H7 (cell line): Measurements from ENCODE around the gene POLD4. TPM values are rescaled to one million over a fixed set of nuclear protein-coding genes. Genes with fewer than 3 reads are reported as not detected.

Experiments
- DNase-seq: peaks from one replicate; pipeline ENCODE4 v3.0.0; 2012
- H3K27me3 ChIP-seq: 2 replicates; pipeline ENCODE4 v1.6.0; 2011; ENCODE audit warnings: mild to moderate bottlenecking, low read length; ENCODE audit not compliant: control insufficient read depth, insufficient read depth
- H3K36me3 ChIP-seq: replicated peaks from 2 replicates; pipeline ENCODE4 v1.5.1; 2011; ENCODE audit warnings: low read length; ENCODE audit not compliant: control insufficient read depth, insufficient read depth
- H3K4me3 ChIP-seq: 2 replicates; pipeline ENCODE4 v1.5.1; 2011; ENCODE audit warnings: low read depth, mild to moderate bottlenecking, control low read depth, low read length, moderate library complexity; ENCODE audit not compliant: insufficient read depth
- total RNA-seq: library from RNA; depleted of rRNA; stranded (reverse); fragments of >200 nt; shearing (Covaris generic); gene quantifications from 2 replicates; pipeline ENCODE4 v1.2.3, GENCODE V29; 2014

POLD4 gene
- total RNA-seq, 1 experiment from 2014 or later = 49.8 TPM

DNA sequence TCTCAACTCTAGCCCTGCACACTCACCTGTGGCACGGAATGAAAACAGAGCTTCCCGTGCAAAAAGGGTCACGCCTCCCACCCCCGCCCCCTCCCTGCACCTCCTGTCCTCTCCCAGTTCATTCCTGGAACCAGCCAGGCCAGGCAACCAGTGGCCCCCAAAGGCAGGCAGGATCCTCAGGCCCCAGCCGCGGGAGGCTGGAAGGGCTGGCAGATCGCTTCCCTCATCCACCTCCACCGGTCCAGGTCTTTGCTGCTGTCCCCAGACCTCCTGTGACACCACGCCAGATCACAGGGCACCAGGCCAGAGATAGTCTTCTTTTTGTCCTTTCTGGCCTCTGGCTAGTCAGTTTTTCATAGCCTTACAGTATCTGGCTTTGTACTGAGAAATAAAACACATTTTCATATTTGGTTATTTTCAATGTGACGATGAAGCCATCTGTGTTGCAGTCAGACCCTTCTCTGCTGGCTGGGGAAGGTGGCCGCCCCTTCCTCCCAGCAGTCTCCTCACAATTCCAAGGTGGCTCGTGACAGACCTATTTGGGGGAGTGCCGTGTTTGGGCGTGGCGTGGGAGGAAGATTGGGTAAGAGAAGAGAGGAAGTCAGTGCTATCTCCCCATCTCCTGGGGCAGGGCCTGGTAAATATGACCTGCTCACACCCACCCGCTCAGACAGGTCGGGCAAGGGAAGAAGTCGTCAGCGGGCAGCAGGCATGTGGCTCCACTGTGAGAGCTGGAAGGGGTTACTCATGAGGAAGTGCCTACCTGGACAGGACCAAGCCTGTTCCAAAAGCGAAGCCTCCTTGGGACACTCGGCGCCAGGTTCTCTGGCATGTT is 40.9 kb downstream of the POLD4 start:
- Histone ChIP-seq H3K27me3 (no peaks in the 10 kb centered on the region), H3K36me3 (peaks cover 1% of the 10 kb centered on the region), H3K4me3 (no peak overlapping the region)
- no peak for DNase-seq

DNA sequence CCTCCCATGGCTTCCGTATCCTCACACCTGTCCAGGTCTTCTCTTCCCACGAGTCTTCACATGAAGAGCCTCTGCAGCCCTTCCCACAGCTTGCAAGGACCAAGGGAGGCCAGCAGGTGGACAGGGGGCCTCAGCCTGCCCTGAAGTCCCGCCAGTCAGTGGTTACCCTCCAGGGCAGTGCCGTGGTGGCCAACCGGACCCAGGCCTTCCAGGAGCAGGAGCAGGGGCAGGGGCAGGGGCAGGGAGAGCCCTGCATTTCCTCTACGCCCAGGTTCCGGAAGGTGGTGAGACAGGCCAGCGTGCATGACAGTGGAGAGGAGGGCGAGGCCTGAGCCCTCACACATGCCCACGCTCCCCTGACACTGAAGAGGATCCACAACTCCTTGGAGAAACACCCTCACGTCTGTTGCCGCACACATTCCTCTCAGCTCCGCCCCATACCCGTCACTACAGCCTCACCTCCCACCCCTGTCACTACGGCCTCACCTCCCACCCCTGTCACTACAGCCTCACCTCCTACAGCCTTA is 41.7 kb downstream of the POLD4 start:
- Histone ChIP-seq H3K4me3 (no peak overlapping the region), H3K36me3 (peaks cover 1% of the 10 kb centered on the region), H3K27me3 (no peaks in the 10 kb centered on the region)
- DNase-seq = peak; percentile 56

DNA sequence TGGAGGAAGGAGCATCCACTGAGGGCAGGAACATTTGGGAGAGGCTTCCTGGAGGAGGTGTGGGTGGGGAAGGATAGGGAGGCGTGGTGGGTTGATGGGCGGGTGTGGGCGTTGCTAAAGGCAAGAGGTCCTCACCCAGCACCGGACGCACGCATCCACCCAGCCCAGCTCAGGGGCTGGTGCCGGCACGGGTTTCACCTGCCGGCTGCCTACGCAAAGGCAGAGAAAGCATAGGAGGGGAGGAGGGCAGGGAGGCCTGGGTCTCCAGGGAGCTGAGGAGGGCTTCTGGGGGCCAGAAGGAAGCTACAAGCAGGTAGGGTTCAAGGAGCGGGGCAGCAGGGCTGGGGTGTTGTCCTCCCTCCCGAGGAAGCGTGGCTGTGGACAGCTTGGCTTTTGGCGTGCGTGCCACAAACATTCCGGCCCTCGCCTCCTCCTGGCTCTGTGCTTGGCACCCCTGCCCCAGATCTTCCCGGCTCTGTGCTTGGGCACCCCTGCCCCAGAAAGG is 42.2 kb downstream of the POLD4 start:
- Histone ChIP-seq H3K27me3 (no peaks in the 10 kb centered on the region), H3K4me3 (no peak overlapping the region), H3K36me3 (peaks cover 1% of the 10 kb centered on the region)
- no peak for DNase-seq

DNA sequence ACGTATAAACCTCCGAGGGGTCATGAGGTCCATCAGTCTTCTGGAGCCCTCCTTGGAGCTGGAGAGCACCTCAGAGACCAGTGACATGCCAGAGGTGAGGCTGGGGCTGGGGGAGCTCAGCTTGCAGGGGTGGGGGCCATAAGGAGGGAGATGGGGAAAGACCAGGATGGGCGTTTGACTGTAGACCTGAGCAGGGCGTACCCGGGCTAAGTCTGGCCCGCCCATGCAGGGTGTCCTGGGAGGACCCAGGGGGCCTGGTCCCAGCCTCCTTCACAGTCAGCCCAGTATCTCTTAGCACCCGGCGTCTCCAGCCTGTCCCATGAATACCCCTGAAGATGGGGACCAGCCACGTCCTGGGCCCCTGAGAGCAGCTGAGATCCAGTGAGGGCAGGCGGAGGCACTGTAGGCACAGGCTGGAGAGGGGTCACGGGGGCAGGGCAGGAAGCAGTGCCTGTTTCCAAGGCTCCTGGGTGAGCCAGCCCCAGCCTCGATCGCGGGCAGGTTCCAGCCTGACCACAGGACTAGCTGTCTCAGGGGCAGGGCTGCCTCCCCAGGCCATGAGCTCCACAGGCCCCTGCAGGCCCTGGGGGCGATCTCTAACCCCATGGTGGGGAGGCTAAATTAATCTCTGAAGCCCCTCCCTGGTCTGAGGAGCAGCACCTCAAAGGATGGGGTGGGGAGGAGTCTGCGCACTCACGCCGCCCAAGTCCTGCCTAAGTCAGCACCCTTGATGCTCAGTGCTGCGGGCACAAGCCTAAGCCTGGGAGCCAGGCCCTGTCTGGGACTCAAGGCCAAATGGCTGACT is 42.9 kb downstream of the POLD4 start:
- DNase-seq = peak; percentile 50
- no peak overlapping the region for H3K4me3 ChIP-seq
- no peaks in the 10 kb centered on the region for H3K27me3 ChIP-seq
- H3K36me3 ChIP-seq = peaks cover 1% of the 10 kb centered on the region

DNA sequence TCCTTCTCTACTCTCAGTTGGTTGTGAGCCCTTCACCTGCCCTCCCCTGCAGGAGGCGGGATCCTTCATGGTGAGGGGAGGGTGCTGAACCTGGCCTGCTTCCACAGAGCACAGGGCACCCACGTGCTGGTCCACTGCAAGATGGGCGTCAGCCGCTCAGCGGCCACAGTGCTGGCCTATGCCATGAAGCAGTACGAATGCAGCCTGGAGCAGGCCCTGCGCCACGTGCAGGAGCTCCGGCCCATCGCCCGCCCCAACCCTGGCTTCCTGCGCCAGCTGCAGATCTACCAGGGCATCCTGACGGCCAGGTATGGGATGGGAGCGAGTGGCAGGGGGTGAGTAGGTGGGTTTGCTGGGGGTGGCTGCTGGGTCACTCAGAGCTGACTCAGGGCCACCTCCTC is 43.7 kb downstream of the POLD4 start:
- H3K27me3 ChIP-seq = no peaks in the 10 kb centered on the region
- DNase-seq = no peak
- no peak overlapping the region for H3K4me3 ChIP-seq
- H3K36me3 ChIP-seq = peaks cover 1% of the 10 kb centered on the region

DNA sequence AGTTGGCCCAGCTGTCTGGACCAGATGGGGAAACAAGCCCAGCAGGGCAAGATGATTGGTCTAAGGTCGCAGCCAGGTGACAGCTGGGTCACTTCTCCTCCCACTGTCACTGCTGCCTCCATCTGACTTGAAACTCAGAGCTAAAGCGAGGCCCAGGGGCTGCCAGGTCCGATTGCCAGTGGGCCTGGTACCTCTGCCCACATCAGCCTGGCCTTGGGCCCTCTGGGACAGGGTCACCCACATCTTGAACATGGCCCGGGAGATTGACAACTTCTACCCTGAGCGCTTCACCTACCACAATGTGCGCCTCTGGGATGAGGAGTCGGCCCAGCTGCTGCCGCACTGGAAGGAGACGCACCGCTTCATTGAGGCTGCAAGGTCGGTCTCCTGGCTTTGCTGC is 44.2 kb downstream of the POLD4 start:
- H3K4me3 ChIP-seq = no peak overlapping the region
- peaks cover 1% of the 10 kb centered on the region; the same call in 1 of the 2 replicates for H3K27me3 ChIP-seq
- peaks cover 1% of the 10 kb centered on the region for H3K36me3 ChIP-seq
- DNase-seq = no peak

DNA sequence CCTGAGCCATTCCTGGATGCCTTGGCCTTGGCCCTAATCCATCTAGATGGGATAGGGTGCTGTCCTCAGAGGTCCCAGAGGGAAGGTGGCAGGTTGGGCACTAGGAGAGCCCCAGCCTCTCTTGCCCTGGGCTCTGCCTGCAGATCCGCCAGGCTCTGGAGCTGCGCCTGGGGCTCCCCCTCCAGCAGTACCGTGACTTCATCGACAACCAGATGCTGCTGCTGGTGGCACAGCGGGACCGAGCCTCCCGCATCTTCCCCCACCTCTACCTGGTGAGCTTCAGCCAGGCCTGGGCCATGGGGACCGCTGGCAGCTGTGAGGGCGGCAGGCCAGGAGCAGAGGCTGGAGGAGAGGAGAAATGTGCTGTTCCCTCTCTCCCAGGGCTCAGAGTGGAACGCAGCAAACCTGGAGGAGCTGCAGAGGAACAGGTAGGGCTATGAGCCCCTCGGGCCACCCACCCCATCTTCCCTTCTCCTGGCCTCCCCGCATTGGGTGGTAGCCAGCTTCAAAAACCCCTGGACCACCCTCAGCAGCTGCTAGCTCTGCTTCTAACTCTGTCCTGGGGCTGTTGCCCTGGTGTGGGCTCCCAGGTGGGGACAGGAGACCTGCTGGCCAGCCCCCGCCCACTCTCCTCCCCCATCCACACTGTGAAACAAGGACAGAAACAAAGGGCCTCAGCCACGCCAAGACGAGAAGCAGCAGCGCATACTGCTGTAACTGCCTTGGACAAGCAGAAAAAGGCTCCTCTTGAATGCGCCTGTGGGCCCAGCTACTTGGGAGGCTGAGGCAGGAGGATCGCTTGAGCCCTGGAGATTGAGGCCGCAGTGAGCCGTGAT is 45.1 kb downstream of the POLD4 start:
- Histone ChIP-seq H3K36me3 (peaks cover 1% of the 10 kb centered on the region), H3K4me3 (no peak overlapping the region), H3K27me3 (peaks cover 3% of the 10 kb centered on the region; the same call in 1 of the 2 replicates)
- DNase-seq = no peak

DNA sequence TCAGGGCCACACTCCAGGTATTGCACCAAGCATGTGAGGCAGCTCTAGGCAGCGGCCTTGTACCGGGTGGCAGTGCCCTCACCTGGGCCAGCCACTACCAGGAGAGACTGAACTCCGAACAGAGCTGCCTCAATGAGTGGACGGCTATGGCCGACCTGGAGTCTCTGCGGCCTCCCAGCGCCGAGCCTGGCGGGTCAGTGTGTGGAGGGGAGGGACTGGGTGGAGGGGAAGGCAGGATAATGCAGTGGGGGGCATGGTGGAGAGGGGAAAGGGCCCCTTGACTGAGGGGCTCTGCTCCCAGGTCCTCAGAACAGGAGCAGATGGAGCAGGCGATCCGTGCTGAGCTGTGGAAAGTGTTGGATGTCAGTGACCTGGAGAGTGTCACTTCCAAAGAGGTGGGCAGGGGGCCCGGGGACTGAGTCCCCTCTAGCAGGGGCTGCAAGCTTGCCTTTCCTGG is 45.8 kb downstream of the POLD4 start:
- Histone ChIP-seq H3K36me3 (peaks cover 1% of the 10 kb centered on the region), H3K27me3 (peaks cover 3% of the 10 kb centered on the region; the same call in 1 of the 2 replicates), H3K4me3 (no peak overlapping the region)
- no peak for DNase-seq

DNA sequence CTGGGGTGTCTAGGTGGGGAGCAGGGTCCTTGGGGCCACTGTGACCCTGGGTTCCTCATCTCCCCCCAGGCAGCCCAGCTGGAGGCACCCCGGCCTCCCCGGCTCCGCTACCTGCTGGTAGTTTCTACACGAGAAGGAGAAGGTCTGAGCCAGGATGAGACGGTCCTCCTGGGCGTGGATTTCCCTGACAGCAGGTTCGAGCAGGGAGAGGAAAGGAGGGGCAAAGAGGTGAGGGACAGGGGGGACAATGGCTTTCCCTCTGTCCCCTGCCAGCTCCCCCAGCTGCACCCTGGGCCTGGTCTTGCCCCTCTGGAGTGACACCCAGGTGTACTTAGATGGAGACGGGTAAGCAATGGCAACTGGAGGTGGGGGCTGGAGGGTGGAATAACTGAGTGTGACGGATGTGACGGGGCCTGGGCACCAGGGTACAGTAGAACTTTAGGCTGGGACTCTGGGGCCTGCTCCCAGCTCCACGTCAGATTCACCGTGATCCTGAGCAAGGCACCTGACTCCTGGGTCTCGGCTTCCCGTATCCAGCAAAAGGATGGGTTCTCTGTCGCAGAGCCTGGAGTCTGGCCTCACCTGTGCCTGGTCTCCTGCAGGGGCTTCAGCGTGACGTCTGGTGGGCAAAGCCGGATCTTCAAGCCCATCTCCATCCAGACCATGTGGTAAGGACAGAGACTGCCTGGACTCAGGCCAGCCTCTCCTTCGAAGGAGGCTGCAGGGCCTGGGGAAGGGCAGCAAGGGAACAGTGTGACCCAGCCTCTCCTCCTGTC is 46.4 kb downstream of the POLD4 start:
- Histone ChIP-seq H3K36me3 (peaks cover 1% of the 10 kb centered on the region), H3K27me3 (peaks cover 3% of the 10 kb centered on the region; the same call in 1 of the 2 replicates), H3K4me3 (no peak overlapping the region)
- DNase-seq = no peak

DNA sequence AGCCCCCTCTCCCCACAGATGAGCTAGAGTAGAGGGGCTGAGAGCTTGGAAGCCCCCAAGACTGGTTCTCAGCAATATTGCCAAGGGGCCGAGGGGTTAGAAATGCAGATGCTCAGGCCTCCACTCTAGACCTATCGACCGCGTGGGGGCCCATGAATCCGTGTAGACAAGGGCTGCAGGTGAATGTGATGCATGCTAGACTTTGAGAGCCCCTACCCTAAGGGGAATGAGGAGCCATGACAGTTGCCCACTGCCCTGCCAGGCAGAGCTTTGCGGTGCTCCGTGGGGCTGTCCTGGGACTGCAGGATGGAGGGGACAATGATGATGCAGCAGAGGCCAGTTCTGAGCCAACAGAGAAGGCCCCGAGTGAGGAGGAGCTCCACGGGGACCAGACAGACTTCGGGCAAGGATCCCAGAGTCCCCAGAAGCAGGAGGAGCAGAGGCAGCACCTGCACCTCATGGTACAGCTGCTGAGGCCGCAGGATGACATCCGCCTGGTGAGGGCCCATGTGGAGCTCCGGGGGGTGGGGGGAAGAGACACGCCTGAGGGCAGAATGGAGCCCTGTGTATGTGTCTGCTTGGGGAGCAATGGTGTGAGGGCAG is 48.7 kb downstream of the POLD4 start:
- peak overlapping the region; percentile 86 for H3K4me3 ChIP-seq
- DNase-seq = peak; percentile 46

DNA sequence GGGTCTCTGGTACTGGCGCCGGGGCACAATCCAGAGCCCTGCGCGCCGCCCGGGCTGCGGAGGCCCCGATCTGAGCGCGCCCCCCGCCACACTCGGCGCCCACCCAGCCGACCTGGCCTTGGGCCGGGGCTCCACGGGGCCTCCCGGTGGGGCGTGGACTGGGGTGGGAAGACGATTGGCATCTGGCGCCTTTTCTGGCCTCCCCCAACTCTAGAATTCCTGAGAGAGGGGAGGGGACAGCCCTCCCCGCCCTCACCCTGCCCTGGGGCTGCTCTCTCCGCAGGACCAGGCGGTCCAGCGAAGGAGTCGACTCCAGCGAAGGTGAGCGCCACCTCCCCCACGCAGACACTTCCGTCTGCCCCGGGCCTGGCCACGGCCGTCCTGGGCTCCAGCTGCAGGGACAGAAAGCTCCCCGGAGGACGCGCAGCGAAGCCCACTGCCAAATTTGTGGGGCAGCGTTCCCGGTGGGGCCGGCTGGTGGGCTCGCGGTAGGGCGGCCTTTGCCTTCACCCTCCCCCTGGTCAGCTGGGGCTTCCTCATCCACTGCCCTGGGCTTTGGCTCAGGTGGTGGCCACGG is 49.4 kb downstream of the POLD4 start:
- DNase-seq = peak; percentile 84
- peaks cover 3% of the 10 kb centered on the region; the same call in 1 of the 2 replicates for H3K27me3 ChIP-seq
- H3K4me3 ChIP-seq = peak overlapping the region; percentile 86
- H3K36me3 ChIP-seq = peaks cover 2% of the 10 kb centered on the region

More for the DNA sequence above, 48.7 kb downstream of the POLD4 start:
- Histone ChIP-seq H3K27me3 (peaks cover 3% of the 10 kb centered on the region; the same call in 1 of the 2 replicates), H3K36me3 (peaks cover 1% of the 10 kb centered on the region)

DNA sequence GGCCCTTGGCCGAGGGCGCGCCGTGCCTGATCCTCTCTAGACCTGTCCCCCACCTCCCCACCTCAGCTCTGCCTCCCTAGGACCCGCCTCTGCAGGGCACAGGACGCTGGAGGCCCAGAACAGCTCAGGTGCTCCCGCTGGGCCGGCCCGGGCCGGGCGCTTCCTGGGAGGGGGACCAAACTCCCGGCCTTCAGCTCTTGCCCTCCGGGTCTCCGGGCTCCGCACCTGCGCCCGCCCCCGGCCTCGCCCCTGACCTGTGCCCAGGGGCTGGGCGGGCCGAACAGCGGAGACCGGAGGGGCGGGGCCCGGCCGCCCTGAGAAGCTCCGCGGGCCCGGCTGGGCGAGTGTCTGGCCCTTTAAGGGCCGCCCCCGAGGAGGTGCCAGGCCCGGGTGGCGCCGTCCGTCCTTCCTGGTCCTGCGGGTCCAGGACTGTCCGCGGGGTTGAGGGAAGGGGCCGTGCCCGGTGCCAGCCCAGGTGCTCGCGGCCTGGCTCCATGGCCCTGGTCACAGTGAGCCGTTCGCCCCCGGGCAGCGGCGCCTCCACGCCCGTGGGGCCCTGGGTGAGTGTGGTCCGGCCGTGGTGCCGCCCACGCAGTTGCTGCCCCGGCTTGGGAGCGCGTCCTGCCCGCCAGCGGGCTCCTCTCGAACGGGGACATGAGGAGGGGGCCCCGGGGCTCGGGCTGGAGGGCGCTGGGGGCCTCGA is 50.1 kb downstream of the POLD4 start, which contains the start of gene SSH3:
Gene SSH3 (plus strand): TSS at position 399 of the 703 bp plus-strand sequence. CDS start 96 bp downstream, at position 495.
- peak within 1 kb of the TSS; percentile 86 for H3K4me3 ChIP-seq
- H3K27me3 ChIP-seq = peaks cover 3% of the 10 kb centered on the region; the same call in 1 of the 2 replicates
- H3K36me3 ChIP-seq = peaks cover 2% of the 10 kb centered on the region
- peak; percentile 97 for DNase-seq
